HCT116 (cell line): ENCODE results near the gene INSL3. TPM values are rescaled to one million over a fixed set of nuclear protein-coding genes. Genes with fewer than 3 reads are reported as not detected.

Experiments used
- ATAC-seq: fragments of 200-7000 bp; cut with Tn5 transposase; 2 replicates; pipeline ENCODE4 v1.9.1; 2020; ENCODE audit warnings: mild to moderate bottlenecking, moderate library complexity
- Bru-seq: library from RNA; stranded (reverse); fragments of 400-500 nt; gene quantifications from one replicate; lab custom pipeline; 2021; lab: Mats Ljungman, UMichigan
- BruChase-seq, 2 experiments: library from RNA; stranded (reverse); fragments of 400-500 nt; gene quantifications; one replicate each; lab custom pipeline; 2021; lab: Mats Ljungman, UMichigan
- BruUV-seq: library from RNA; stranded (reverse); fragments of 400-500 nt; replicated peaks from 2 replicates; lab custom pipeline; 2021; lab: Mats Ljungman, UMichigan
- CTCF ChIA-PET: fragments of 300-600 bp; sonication (Branson Sonifier 250); formaldehyde crosslinking; loops from one replicate; lab custom pipeline; 2021; ENCODE audit warnings: antibody characterized with exemption; lab: Charles Lee
- POLR2A ChIA-PET: fragments of 300-600, 350-600 bp; sonication (Branson Sonifier 250); formaldehyde crosslinking; loops from one replicate; lab custom pipeline; 2021; ENCODE audit warnings: antibody characterized with exemption; lab: Charles Lee
- RAD21 ChIA-PET, 2 experiments: fragments of 300-600 bp; sonication (Branson Sonifier 250); formaldehyde crosslinking; loops; one replicate each; lab custom pipeline; 2023; ENCODE audit warnings: low total read pairs in 2 of 2; ENCODE audit not compliant: uncharacterized antibody in 2 of 2, unreplicated experiment in 2 of 2, low non-redundant PET in 1 of 2; lab: Charles Lee
- DNase-seq: peaks from one replicate; pipeline ENCODE4 v3.0.0-alpha.2; 2010; ENCODE audit warnings: low read depth, low spot score
- H2AFZ ChIP-seq: fragments of 200-600 bp; shearing (Covaris generic), sonication (generic); 2 replicates; pipeline ENCODE4 v1.6.1; 2017; ENCODE audit warnings: low read depth, mixed run types, mixed read lengths, antibody characterized with exemption, low read length; ENCODE audit not compliant: poor library complexity, severe bottlenecking
- H3K27ac ChIP-seq: 2 replicates; pipeline ENCODE4 v1.5.1; 2012; ENCODE audit warnings: low read depth, low read length
- H3K27me3 ChIP-seq: fragments of 200-600 bp; sonication (generic); 2 replicates; pipeline ENCODE4 v1.6.1; 2016; ENCODE audit warnings: mixed run types, low read length, mixed read lengths; ENCODE audit not compliant: insufficient read depth
- H3K36me3 ChIP-seq, 2 experiments: fragments of 200-500 bp in 1 of 2; fragments of 200-600 bp in 1 of 2; sonication (Bioruptor generic) in 1 of 2; sonication (generic) in 1 of 2; 2 replicates each; pipeline versions ENCODE4 v1.5.1 to v1.6.1; 2014 to 2016; ENCODE audit warnings: low read length in 2 of 2, inconsistent platforms in 1 of 2, mixed read lengths in 1 of 2, mixed run types in 1 of 2; ENCODE audit not compliant: insufficient read depth in 2 of 2, control insufficient read depth in 1 of 2
- H3K4me1 ChIP-seq, 2 experiments: fragments of 200-600 bp in 1 of 2; sonication (generic) in 1 of 2; 2 replicates each; pipeline versions ENCODE4 v1.5.1 to v1.6.1; 2012 to 2017; ENCODE audit warnings: low read length in 2 of 2, inconsistent platforms in 1 of 2, mild to moderate bottlenecking in 1 of 2, mixed read lengths in 1 of 2, mixed run types in 1 of 2, moderate library complexity in 1 of 2; ENCODE audit not compliant: insufficient read depth in 2 of 2, control insufficient read depth in 1 of 2
- H3K4me2 ChIP-seq: fragments of 200-600 bp; sonication (generic); 2 replicates; pipeline ENCODE4 v1.6.1; 2017; ENCODE audit warnings: mixed run types, low read length, mixed read lengths
- H3K4me3 ChIP-seq, 2 experiments: fragments of 200-600 bp in 1 of 2; sonication (generic) in 1 of 2; replicated peaks in 1 of 2; 2 replicates each; pipeline ENCODE4 v1.5.1; 2011 to 2016; ENCODE audit warnings: low read length in 2 of 2, control low read depth in 1 of 2, low read depth in 1 of 2, mild to moderate bottlenecking in 1 of 2, mixed read lengths in 1 of 2, mixed run types in 1 of 2
- H3K79me2 ChIP-seq: fragments of 200-600 bp; sonication (generic); 2 replicates; pipeline ENCODE4 v1.6.1; 2017; ENCODE audit warnings: mild to moderate bottlenecking, mixed run types, low read length, moderate library complexity, mixed read lengths; ENCODE audit not compliant: insufficient read depth
- H3K9ac ChIP-seq: fragments of 200-600 bp; sonication (generic); 2 replicates; pipeline ENCODE4 v1.6.1; 2016; ENCODE audit warnings: low read length, mixed read lengths
- H3K9me2 ChIP-seq: fragments of 200-600 bp; sonication (generic), shearing (Covaris generic); 2 replicates; pipeline ENCODE4 v1.6.1; 2017; ENCODE audit warnings: mixed run types, mild to moderate bottlenecking, moderate library complexity; ENCODE audit not compliant: insufficient read depth
- H3K9me3 ChIP-seq, 2 experiments: fragments of 200-500 bp in 1 of 2; fragments of 200-600 bp in 1 of 2; sonication (Bioruptor generic) in 1 of 2; sonication (generic) in 1 of 2; 2 replicates each; pipeline ENCODE4 v1.6.1; 2014 to 2017; ENCODE audit warnings: low read length in 2 of 2, mixed read lengths in 2 of 2, inconsistent platforms in 1 of 2, low read depth in 1 of 2, mild to moderate bottlenecking in 1 of 2, mixed run types in 1 of 2, moderate library complexity in 1 of 2; ENCODE audit not compliant: control insufficient read depth in 1 of 2, insufficient read depth in 1 of 2
- H4K20me1 ChIP-seq: fragments of 200-600 bp; sonication (generic), shearing (Covaris generic); 2 replicates; pipeline ENCODE4 v1.6.1; 2017; ENCODE audit warnings: mixed run types, mild to moderate bottlenecking, moderate library complexity; ENCODE audit not compliant: insufficient read depth
- ATF3 ChIP-seq: IDR thresholded peaks from 2 replicates; pipeline ENCODE4 v1.6.1; 2012
- CEBPB ChIP-seq: IDR thresholded peaks from 2 replicates; pipeline ENCODE4 v1.6.1; 2012; ENCODE audit warnings: low read depth
- CTCF ChIP-seq, 3 experiments: fragments of 200-600 bp in 1 of 3; sonication (generic) in 1 of 3; IDR thresholded peaks in 2 of 3; conservative IDR thresholded peaks in 1 of 3; 2 replicates each; pipeline ENCODE4 v1.5.1; 2012 to 2017; ENCODE audit warnings: low read depth in 2 of 3, low read length in 2 of 3, antibody characterized with exemption in 1 of 3, borderline replicate concordance in 1 of 3, control low read depth in 1 of 3, mild to moderate bottlenecking in 1 of 3, mixed read lengths in 1 of 3, mixed run types in 1 of 3, moderate library complexity in 1 of 3; ENCODE audit not compliant: insufficient read depth in 1 of 3
- ELF1 ChIP-seq: IDR thresholded peaks from 2 replicates; pipeline ENCODE4 v1.6.1; 2012; ENCODE audit warnings: low read depth, borderline replicate concordance
- EZH2 ChIP-seq: fragments of 200-600 bp; sonication (generic); IDR thresholded peaks from 2 replicates; pipeline ENCODE4 v1.6.1; 2017; ENCODE audit warnings: antibody characterized with exemption, mixed run types
- FOSL1 ChIP-seq: IDR thresholded peaks from 2 replicates; pipeline ENCODE4 v1.6.1; 2012; ENCODE audit warnings: low read depth
- JUND ChIP-seq: IDR thresholded peaks from 2 replicates; pipeline ENCODE4 v1.6.1; 2012
- MAX ChIP-seq: IDR thresholded peaks from 2 replicates; pipeline ENCODE4 v1.6.1; 2012
- POLR2A ChIP-seq: IDR thresholded peaks from 2 replicates; pipeline ENCODE4 v1.7.0; 2011; ENCODE audit warnings: borderline replicate concordance; ENCODE audit not compliant: insufficient read depth, insufficient read length; ENCODE audit errors: extremely low read depth
- POLR2AphosphoS5 ChIP-seq: IDR thresholded peaks from 2 replicates; pipeline ENCODE4 v1.6.1; 2011; ENCODE audit warnings: mild to moderate bottlenecking, low read depth, low read length, moderate library complexity
- RAD21 ChIP-seq: IDR thresholded peaks from 2 replicates; pipeline ENCODE4 v1.6.1; 2012; ENCODE audit warnings: low read depth, mild to moderate bottlenecking
- SIN3A ChIP-seq: IDR thresholded peaks from 2 replicates; pipeline ENCODE4 v1.6.1; 2012; ENCODE audit warnings: low read depth
- TCF7L2 ChIP-seq: IDR thresholded peaks from 2 replicates; pipeline ENCODE4 v1.7.0; 2011; ENCODE audit warnings: borderline replicate concordance, inconsistent platforms; ENCODE audit not compliant: insufficient read depth, insufficient read length; ENCODE audit errors: extremely low read depth
- YY1 ChIP-seq: IDR thresholded peaks from 2 replicates; pipeline ENCODE4 v1.6.1; 2011; ENCODE audit warnings: low read length, low read depth, moderate library complexity, mild to moderate bottlenecking; ENCODE audit not compliant: insufficient replicate concordance; ENCODE audit errors: extremely low read depth
- ZBTB33 ChIP-seq: IDR thresholded peaks from 2 replicates; pipeline ENCODE4 v1.6.1; 2011; ENCODE audit warnings: mild to moderate bottlenecking, low read length, moderate library complexity; ENCODE audit not compliant: insufficient replicate concordance; ENCODE audit errors: extremely low read depth
- ZNF274 ChIP-seq: fragments of 200-500 bp; sonication (Bioruptor generic); IDR thresholded peaks from 2 replicates; pipeline ENCODE4 v1.6.1; 2014; ENCODE audit warnings: mild to moderate bottlenecking, low read depth, low read length, inconsistent platforms
- intact Hi-C: fragments of 100-400 bp; cut with micrococcal nuclease; formaldehyde crosslinking; loops from 2 replicates; pipeline ENCODE4 v1.10.0; 2022
- long read RNA-seq: library from polyadenylated mRNA; unstranded; transcript quantifications from one replicate; pipeline ENCODE4 v2.0.0, GENCODE V29; 2021; ENCODE audit not compliant: unreplicated experiment
- polyA plus RNA-seq: library from polyadenylated mRNA; unstranded; fragments of >200 nt; gene quantifications from 2 replicates; pipeline ENCODE4 v1.2.1, GENCODE V29; 2012; ENCODE audit warnings: missing spikeins
- total RNA-seq: library from RNA; stranded (reverse); gene quantifications from one replicate; pipeline ENCODE4 v1.2.1, GENCODE V29; 2021; ENCODE audit not compliant: unreplicated experiment

INSL3 gene
- total RNA-seq = 0.96 TPM
- polyA plus RNA-seq = 0.98 and 1.7 TPM in 2 replicates
- percentile 16 among the genes with signal in this experiment for Bru-seq, nascent RNA
- BruChase-seq, experiment 1, labeled RNA remaining after a 6-hour chase = percentile 26 among the genes with signal in this experiment
- BruChase-seq, experiment 2, labeled RNA remaining after a 2-hour chase = percentile 26 among the genes with signal in this experiment
- long read RNA-seq = 0 reads

- no peaks in the 10 kb centered on the region for H3K4me1 ChIP-seq
- no peak for ATAC-seq
- no peak for DNase-seq
- ChIA-PET POLR2A (no interaction called here), RAD21 (no interaction called here), CTCF (no interaction called here)
- H3K9ac ChIP-seq = no peak within 1 kb of the TSS
- H3K36me3 ChIP-seq = no peaks in the 10 kb centered on the region
- no TSS peak for BruUV-seq
- intact Hi-C loops = no loop called here
- H2AFZ ChIP-seq = no peak within 1 kb of the TSS
- no peaks in the 10 kb centered on the region for H3K9me2 ChIP-seq
- H3K9me3 ChIP-seq = no peaks in the 10 kb centered on the region
- H3K79me2 ChIP-seq = no peaks in the 10 kb centered on the region
- H3K4me3 ChIP-seq = no peak within 1 kb of the TSS
- H3K27me3 ChIP-seq = no peaks in the 10 kb centered on the region
- H4K20me1 ChIP-seq = no peaks in the 10 kb centered on the region
- H3K4me2 ChIP-seq = no peak within 1 kb of the TSS
- TF ChIP-seq MAX (no peak), ELF1 (no peak), RAD21 (no peak), CEBPB (no peak), EZH2 (no peak), ATF3 (no peak), POLR2AphosphoS5 (no peak), ZBTB33 (no peak), CTCF (IDR thresholded peaks at IDR 0.05 in 2 of 3, conservative IDR thresholded peaks at IDR 0.05 in 1 of 3; ENCODE audit: borderline replicate concordance in 1 of 3, insufficient read depth in 1 of 3, low read depth in 2 of 3, low read length in 2 of 3) (no peak), TCF7L2 (no peak), SIN3A (no peak), JUND (no peak), ZNF274 (no peak), POLR2A (no peak), FOSL1 (no peak), YY1 (no peak)
- TF ChIP-seq, all 23 proteins: peak for 0
- no peak within 1 kb of the TSS for H3K27ac ChIP-seq
These were observed at the start of gene INSL3 for GRCh38 chr19:17821190-17821589. Gene INSL3 (minus strand): TSS chr19:17821519. CDS start chr19:17821506, 13 bp downstream.
